DND-41 (cell line): Measurements from ENCODE around the gene FAM111B.

ENCODE experiments used
- CTCF ChIP-seq: IDR thresholded peaks from 2 replicates; pipeline ENCODE4 v1.5.1; 2012; ENCODE audit warnings: borderline replicate concordance, low read length, moderate library complexity, mild to moderate bottlenecking; ENCODE audit not compliant: poor library complexity, severe bottlenecking; ENCODE audit errors: extremely low read depth
- EZH2 ChIP-seq: IDR thresholded peaks from 3 replicates; pipeline ENCODE4 v1.6.1; 2012; ENCODE audit warnings: borderline replicate concordance, low read depth, mild to moderate bottlenecking, moderate library complexity, low read length, inconsistent platforms; ENCODE audit not compliant: severe bottlenecking

GRCh38 chr11:59144579-59145345 lies 37.7 kb downstream of the FAM111B start:
- TF ChIP-seq CTCF (peak; percentile 62), EZH2 (no peak)
